Spleen (tissue), 7 donors: ENCODE data around the gene STX8.

ENCODE experiments used
- CTCF ChIP-seq, 11 experiments: fragments of 200-600 bp in 7 of 11; fragments of 450-650 bp in 4 of 11; sonication (generic) in 4 of 11; IDR thresholded peaks in 8 of 11; conservative IDR thresholded peaks in 3 of 11; 1 replicate in 7 of 11; 2 replicates in 4 of 11; pipeline versions ENCODE4 v1.4.0 to v1.8.0; 2016 to 2021; ENCODE audit warnings: antibody characterized with exemption in 11 of 11, inconsistent platforms in 4 of 11, mild to moderate bottlenecking in 1 of 11
- POLR2AphosphoS5 ChIP-seq, 3 donors: sonication (generic); formaldehyde crosslinking; IDR thresholded peaks; one replicate each; pipeline ENCODE4 v1.5.1; 2017; ENCODE audit warnings: antibody characterized with exemption in 3 of 3
- donor health status: DM: no; HTN: no; CAD: no; lungs with moderate emphysema.
- donor health status: DM: no; HTN: no; CAD: no.
- donor health status: DM: no; HTN: no; CAD: no.

GRCh38 chr17:9285602-9286427 is 289.8 kb downstream of the STX8 start:
- TF ChIP-seq CTCF (IDR thresholded peaks at IDR 0.05 in 8 of 11, conservative IDR thresholded peaks at IDR 0.05 in 3 of 11) (no peak), POLR2AphosphoS5 (IDR thresholded peaks at IDR 0.05) (no peak)
